ENCODE results near the gene TSPAN14. TPM values are rescaled to one million over a fixed set of nuclear protein-coding genes. Genes with fewer than 3 reads are reported as not detected.
"Not testable (repeated sequence)": the region's sequence is repeated elsewhere in the genome, so short reads cannot be mapped to it uniquely, and the experiment has no call there.

Gene TSPAN14
- total RNA-seq, 2 experiments from 2014 or later = 109 to 117 TPM

GRCh38 chr10:80472234-80473095 is 18.4 kb downstream of the TSPAN14 start:
- peak; percentile 40 for ATAC-seq
- H3K4me3 Mint-ChIP-seq = peak overlapping the region; percentile 43
- peaks cover 88% of the 10 kb centered on the region for H3K4me1 Mint-ChIP-seq (ENCODE audit: low read depth)
- POLR2A ChIA-PET = interaction anchor here (0.7 to 8.0 kb wide), 6 partner anchors 9 to 33 kb away, joined by 3 to 86 read pairs (median 4); partner anchors contain the start of gene TSPAN14
- H3K9me3 Mint-ChIP-seq (ENCODE audit: insufficient read depth) = no peaks in the 10 kb centered on the region
- no peak for DNase-seq
- H3K27me3 Mint-ChIP-seq (ENCODE audit: low read depth) = no peaks in the 10 kb centered on the region
- peak overlapping the region; percentile 77 for H3K27ac Mint-ChIP-seq
- CTCF ChIA-PET = interaction anchor here (0.6 to 35.6 kb wide), 8 partner anchors 12 to 90 kb away, joined by 3 to 1113 read pairs (median 24); no protein-coding TSS in a partner anchor
- H3K36me3 Mint-ChIP-seq (ENCODE audit: low read depth) = peaks cover 72% of the 10 kb centered on the region

DNA sequence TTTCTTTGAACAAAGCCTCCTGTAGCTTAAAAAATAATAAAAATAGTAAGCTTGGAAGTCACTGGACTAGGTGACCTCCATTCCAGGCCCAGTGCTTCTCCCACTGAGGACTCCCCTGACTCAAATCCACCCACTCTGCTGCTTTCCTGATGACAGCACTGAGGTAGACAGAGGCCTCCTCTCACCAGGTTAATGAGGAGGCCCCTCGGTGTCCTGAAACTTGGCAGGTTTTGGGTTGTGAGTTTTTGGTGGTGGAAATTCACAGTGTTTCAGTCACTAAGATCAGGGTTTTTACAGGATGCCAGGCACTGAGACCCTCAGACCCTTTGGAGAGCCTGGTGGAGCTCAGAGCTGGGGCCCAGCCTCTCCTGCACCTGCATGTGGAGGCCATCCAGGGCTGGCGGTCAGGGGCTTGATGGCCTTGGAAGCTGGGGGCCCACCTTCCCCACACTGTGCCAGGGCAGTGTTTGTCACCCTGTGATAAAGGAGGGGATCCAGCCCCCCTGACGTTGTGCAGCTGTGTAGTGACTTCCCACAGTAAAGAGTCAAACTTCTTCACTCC is 19.1 kb downstream of the TSPAN14 start:
- Mint-ChIP-seq H3K27me3 (ENCODE audit: low read depth) (no peaks in the 10 kb centered on the region), H3K4me1 (ENCODE audit: low read depth) (peaks cover 88% of the 10 kb centered on the region), H3K9me3 (ENCODE audit: insufficient read depth) (no peaks in the 10 kb centered on the region), H3K4me3 (peak overlapping the region; percentile 9), H3K36me3 (ENCODE audit: low read depth) (peaks cover 77% of the 10 kb centered on the region), H3K27ac (peak overlapping the region; percentile 77)
- CTCF ChIA-PET = interaction anchor here (2.9 to 35.6 kb wide), 5 partner anchors 13 to 33 kb away, joined by 7 to 1113 read pairs (median 114); no protein-coding TSS in a partner anchor
- POLR2A ChIA-PET = interaction anchor here (1.7 to 8.0 kb wide), 2 partner anchors 14 to 15 kb away, joined by 7 to 86 read pairs; partner anchors contain the start of gene TSPAN14
- ATAC-seq (no peak), DNase-seq (no peak)

DNA sequence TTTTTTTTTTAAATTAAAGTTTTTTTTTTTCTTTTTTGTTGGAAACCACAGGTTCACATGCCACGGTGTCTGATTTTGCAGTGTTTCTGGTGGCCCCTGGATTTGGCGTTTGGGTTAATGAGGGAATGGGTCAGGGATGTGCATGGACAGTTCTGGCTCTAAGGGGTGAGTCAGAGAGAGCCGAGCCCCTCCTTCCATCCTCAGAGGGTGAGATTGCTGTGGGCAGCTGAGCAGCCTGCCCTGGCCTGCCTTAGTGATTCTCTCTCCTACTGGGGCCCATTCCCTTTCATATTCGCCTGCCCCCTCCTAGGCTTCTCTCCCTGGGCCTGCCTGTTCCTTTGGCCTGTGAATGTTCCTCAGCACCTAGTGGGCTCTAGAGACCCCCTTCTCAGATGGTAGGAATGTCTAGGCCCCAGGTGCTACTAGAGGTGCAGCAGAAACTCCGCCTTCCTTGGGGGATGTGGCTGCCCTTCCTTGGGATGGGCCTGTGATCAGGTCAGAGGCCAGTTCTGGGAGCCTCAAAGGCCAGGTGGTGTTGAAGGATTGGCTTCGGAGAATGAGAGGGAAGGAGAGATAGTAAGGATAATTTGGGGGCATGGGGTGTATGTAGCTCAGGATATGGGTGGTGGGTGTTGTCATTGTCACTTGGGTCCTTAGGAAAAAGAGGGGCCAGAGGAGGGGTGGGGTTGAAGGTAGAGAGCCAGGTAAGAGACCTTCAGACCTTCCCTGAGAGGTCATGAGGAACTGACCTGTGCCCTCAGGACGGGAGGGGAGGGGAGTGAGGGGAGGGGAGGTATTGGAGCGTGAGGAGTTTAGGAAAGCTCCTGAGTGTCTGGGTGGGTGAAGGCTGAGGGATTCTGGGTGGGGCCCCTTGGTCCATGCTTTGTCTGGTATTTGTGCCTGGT is 19.8 kb downstream of the TSPAN14 start:
- peaks cover 89% of the 10 kb centered on the region for H3K4me1 Mint-ChIP-seq (ENCODE audit: low read depth)
- peaks cover 79% of the 10 kb centered on the region for H3K36me3 Mint-ChIP-seq (ENCODE audit: low read depth)
- no peaks in the 10 kb centered on the region for H3K27me3 Mint-ChIP-seq (ENCODE audit: low read depth)
- ChIA-PET POLR2A (interaction anchor here (0.7 to 4.7 kb wide), 2 partner anchors 14 to 76 kb away, joined by 3 to 18 read pairs; no protein-coding TSS in a partner anchor), CTCF (interaction anchor here (1.3 to 35.6 kb wide), 7 partner anchors 12 to 32 kb away, joined by 7 to 1113 read pairs (median 40); no protein-coding TSS in a partner anchor)
- no peak for DNase-seq
- peak overlapping the region; percentile 77 for H3K27ac Mint-ChIP-seq
- peak overlapping the region; percentile 6 for H3K4me3 Mint-ChIP-seq
- H3K9me3 Mint-ChIP-seq (ENCODE audit: insufficient read depth) = no peaks in the 10 kb centered on the region
- ATAC-seq = no peak

DNA sequence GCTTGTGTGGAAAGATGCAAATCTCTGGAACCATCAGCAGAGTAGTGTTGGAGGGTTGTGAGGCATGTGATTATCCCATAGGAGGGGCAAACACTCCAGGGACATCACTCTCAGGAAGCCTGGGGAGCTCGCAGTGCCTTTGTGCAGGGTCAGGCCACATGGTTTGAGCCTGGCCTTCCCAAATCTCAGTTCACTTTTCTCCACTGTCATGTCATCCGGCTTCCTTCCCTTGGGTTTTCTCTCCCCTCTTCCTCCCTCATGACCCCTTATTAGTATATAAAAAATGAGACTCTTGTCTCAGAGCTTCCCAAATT is 20.4 kb downstream of the TSPAN14 start:
- Mint-ChIP-seq H3K4me1 (ENCODE audit: low read depth) (peaks cover 83% of the 10 kb centered on the region), H3K27ac (peak overlapping the region; percentile 77), H3K27me3 (ENCODE audit: low read depth) (no peaks in the 10 kb centered on the region), H3K4me3 (no peak overlapping the region), H3K36me3 (ENCODE audit: low read depth) (peaks cover 78% of the 10 kb centered on the region), H3K9me3 (ENCODE audit: insufficient read depth) (no peaks in the 10 kb centered on the region)
- POLR2A ChIA-PET = interaction anchor here (0.7 to 4.7 kb wide), 2 partner anchors 13 to 76 kb away, joined by 3 to 18 read pairs; no protein-coding TSS in a partner anchor
- DNase-seq = no peak
- no peak for ATAC-seq
- CTCF ChIA-PET = interaction anchor here (1.3 to 35.6 kb wide), 5 partner anchors 12 to 32 kb away, joined by 7 to 1113 read pairs (median 8); no protein-coding TSS in a partner anchor

DNA sequence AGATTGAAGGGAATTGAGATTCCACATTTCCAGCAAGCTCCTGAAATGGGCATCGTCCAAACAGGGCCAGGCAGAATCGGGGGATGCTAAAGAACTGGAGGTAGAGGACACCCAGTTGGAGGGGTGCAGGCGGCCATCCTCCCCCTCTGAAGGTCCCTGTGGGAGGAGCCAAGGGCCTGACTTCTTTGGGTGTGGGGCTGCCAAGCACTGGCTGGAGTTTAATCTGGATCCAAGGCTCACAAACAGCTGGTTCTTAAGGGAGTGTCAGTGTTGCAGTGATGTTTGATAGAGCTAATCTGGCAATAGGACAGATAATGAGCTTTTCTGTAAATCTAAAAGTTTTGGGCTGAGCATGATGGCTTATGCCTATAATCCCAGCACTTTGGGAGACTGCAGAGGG is 20.8 kb downstream of the TSPAN14 start:
- CTCF ChIA-PET = interaction anchor here (1.3 to 35.6 kb wide), 6 partner anchors 8 to 31 kb away, joined by 4 to 1113 read pairs (median 8); no protein-coding TSS in a partner anchor
- POLR2A ChIA-PET = interaction anchor here (0.7 to 4.7 kb wide), 2 partner anchors 13 to 75 kb away, joined by 3 to 18 read pairs; no protein-coding TSS in a partner anchor
- peaks cover 77% of the 10 kb centered on the region for H3K36me3 Mint-ChIP-seq (ENCODE audit: low read depth)
- peak overlapping the region; percentile 77 for H3K27ac Mint-ChIP-seq
- no peaks in the 10 kb centered on the region for H3K9me3 Mint-ChIP-seq (ENCODE audit: insufficient read depth)
- H3K4me3 Mint-ChIP-seq = no peak overlapping the region
- no peak for ATAC-seq
- no peaks in the 10 kb centered on the region for H3K27me3 Mint-ChIP-seq (ENCODE audit: low read depth)
- DNase-seq = no peak
- H3K4me1 Mint-ChIP-seq (ENCODE audit: low read depth) = peaks cover 81% of the 10 kb centered on the region

DNA sequence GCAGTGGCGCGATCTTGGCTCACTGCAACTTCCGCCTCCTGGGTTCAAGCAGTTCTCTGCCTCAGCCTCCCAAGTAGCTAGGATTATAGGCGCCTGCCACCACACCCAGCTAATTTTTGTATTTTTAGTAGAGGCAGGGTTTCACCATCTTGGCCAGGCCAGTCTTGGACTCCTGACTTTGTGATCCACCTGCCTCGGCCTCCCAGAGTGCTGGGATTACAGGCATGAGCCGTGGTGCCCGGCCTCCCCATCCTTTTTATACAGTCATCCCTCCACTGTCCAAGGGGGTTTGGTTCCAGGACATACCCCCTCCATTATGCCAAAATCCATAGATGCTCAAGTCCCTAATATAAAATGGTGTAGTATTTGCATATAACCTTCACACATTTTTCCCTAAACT is 21.5 kb downstream of the TSPAN14 start:
- CTCF ChIA-PET = interaction anchor here (1.3 to 35.6 kb wide), 4 partner anchors 9 to 31 kb away, joined by 4 to 1113 read pairs (median 61); no protein-coding TSS in a partner anchor
- not testable (repeated sequence) for H3K4me3 Mint-ChIP-seq

DNA sequence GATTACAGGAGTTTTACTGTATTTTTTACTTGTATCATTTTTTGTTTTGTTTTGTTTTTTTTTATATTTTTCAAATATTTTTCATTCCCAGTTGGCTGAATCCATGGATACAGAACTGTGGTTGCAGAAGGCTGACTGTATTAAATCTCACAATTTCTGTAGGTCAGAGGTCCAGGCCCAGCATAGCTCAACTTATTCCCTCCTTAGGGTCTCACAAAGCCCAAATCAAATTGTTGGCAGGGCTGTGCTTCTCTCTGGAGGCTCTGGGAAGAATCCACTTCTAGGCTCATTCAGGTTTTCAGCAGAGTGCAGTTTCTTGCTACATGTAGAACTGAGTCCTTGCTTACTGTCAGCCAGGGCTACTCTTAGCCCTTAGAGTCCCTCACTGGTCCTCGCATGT is 22.6 kb downstream of the TSPAN14 start:
- CTCF ChIA-PET = interaction anchor here (1.3 to 1.9 kb wide), 2 partner anchors 11 to 32 kb away, joined by 3 to 7 read pairs; no protein-coding TSS in a partner anchor
- Mint-ChIP-seq H3K4me1 (ENCODE audit: low read depth) (peaks cover 80% of the 10 kb centered on the region), H3K27me3 (ENCODE audit: low read depth) (no peaks in the 10 kb centered on the region), H3K9me3 (ENCODE audit: insufficient read depth) (no peaks in the 10 kb centered on the region), H3K36me3 (ENCODE audit: low read depth) (peaks cover 77% of the 10 kb centered on the region), H3K27ac (peak overlapping the region; percentile 56), H3K4me3 (no peak overlapping the region)
- no peak for ATAC-seq
- POLR2A ChIA-PET = interaction anchor here (1.4 to 4.7 kb wide), 2 partner anchors 11 to 16 kb away, joined by 3 to 18 read pairs; no protein-coding TSS in a partner anchor
- DNase-seq = no peak

More for the DNA sequence above, 21.5 kb downstream of the TSPAN14 start:
- not testable (repeated sequence) for H3K9me3 Mint-ChIP-seq (ENCODE audit: insufficient read depth); H3K27me3 Mint-ChIP-seq (ENCODE audit: low read depth); DNase-seq; ATAC-seq
- Mint-ChIP-seq H3K27ac (peak overlapping the region; percentile 66), H3K4me1 (ENCODE audit: low read depth) (peaks cover 81% of the 10 kb centered on the region), H3K36me3 (ENCODE audit: low read depth) (peaks cover 77% of the 10 kb centered on the region)
- POLR2A ChIA-PET = interaction anchor here (4.7 kb wide), 1 partner anchor 12 kb away, joined by 18 read pairs; no protein-coding TSS in a partner anchor

GRCh38 chr10:80477813-80478212 is 23.7 kb downstream of the TSPAN14 start:
- H3K4me1 Mint-ChIP-seq (ENCODE audit: low read depth) = peaks cover 78% of the 10 kb centered on the region
- no peak overlapping the region for H3K4me3 Mint-ChIP-seq
- H3K36me3 Mint-ChIP-seq (ENCODE audit: low read depth) = peaks cover 73% of the 10 kb centered on the region
- ChIA-PET POLR2A (interaction anchor here (1.0 to 4.7 kb wide), 3 partner anchors 10 to 17 kb away, joined by 3 to 18 read pairs (median 3); no protein-coding TSS in a partner anchor), CTCF (interaction anchor here (1.0 to 1.9 kb wide), 3 partner anchors 10 to 27 kb away, joined by 3 to 13 read pairs (median 7); no protein-coding TSS in a partner anchor)
- no peak for ATAC-seq
- no peaks in the 10 kb centered on the region for H3K27me3 Mint-ChIP-seq (ENCODE audit: low read depth)
- H3K9me3 Mint-ChIP-seq (ENCODE audit: insufficient read depth) = no peaks in the 10 kb centered on the region
- no peak for DNase-seq
- H3K27ac Mint-ChIP-seq = no peak overlapping the region

DNA sequence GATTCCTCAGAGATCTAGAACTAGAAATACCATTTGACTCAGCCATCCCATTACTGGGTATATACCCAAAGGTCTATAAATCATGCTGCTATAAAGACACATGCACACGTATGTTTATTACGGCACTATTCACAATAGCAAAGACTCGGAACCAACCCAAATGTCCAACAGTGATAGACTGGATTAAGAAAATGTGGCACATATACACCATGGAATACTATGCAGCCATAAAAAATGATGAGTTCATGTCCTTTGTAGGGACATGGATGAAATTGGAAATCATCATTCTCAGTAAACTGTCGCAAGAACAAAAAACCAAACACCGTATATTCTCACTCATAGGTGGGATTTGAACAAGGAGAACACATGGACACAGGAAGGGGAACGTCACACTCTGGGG is 26.3 kb downstream of the TSPAN14 start:
- H3K27ac Mint-ChIP-seq; H3K9me3 Mint-ChIP-seq (ENCODE audit: insufficient read depth); POLR2A ChIA-PET; H3K4me3 Mint-ChIP-seq; DNase-seq; H3K27me3 Mint-ChIP-seq (ENCODE audit: low read depth); ATAC-seq: not testable (repeated sequence)
- CTCF ChIA-PET = interaction anchor here (2.1 kb wide), 1 partner anchor 25 kb away, joined by 9 read pairs; no protein-coding TSS in a partner anchor
- peaks cover 74% of the 10 kb centered on the region for H3K36me3 Mint-ChIP-seq (ENCODE audit: low read depth)
- peaks cover 76% of the 10 kb centered on the region for H3K4me1 Mint-ChIP-seq (ENCODE audit: low read depth)

DNA sequence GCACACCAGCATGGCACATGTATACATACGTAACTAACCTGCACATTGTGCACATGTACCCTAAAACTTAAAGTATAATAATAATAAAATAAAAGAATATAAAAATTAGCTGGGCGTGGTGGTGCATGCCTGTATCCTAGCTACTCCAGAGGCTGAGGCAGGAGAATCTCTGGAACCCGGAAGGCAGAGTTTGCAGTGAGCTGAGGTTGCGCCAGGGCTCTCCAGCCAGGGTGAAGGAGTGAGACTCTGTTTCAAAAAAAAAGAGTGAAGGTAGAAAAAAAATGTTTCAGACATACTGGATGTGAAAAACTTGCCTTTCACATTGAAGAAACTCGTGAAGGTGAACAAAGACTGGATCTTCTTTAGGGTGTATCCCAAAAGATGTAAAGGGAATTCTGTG is 26.7 kb downstream of the TSPAN14 start:
- DNase-seq = no peak
- no peak for ATAC-seq
- CTCF ChIA-PET = interaction anchor here (1.1 to 2.1 kb wide), 2 partner anchors 24 to 36 kb away, joined by 4 to 9 read pairs; no protein-coding TSS in a partner anchor
- Mint-ChIP-seq H3K27ac (no peak overlapping the region), H3K4me1 (ENCODE audit: low read depth) (peaks cover 76% of the 10 kb centered on the region), H3K27me3 (ENCODE audit: low read depth) (no peaks in the 10 kb centered on the region), H3K4me3 (no peak overlapping the region), H3K9me3 (ENCODE audit: insufficient read depth) (no peaks in the 10 kb centered on the region), H3K36me3 (ENCODE audit: low read depth) (peaks cover 75% of the 10 kb centered on the region)
- POLR2A ChIA-PET = no interaction called here

All from activated CD8-positive, alpha-beta T cell treated with anti-CD3 and anti-CD28 coated beads, Interleukin-2, amount 10 ng/mL, durations not matched to agents 7 days and 5 days (primary cell).